HEK293 (cell line): ENCODE results near the gene NR3C1.
A peak's percentile ranks its signal among the peaks of the same experiment; 100 is the strongest.

Experiments used
- CTCF ChIA-PET: fragments of 350-600 bp; formaldehyde crosslinking; extraction: SDS; loops from one replicate; lab custom pipeline; 2021; ENCODE audit warnings: antibody characterized with exemption; lab: Yijun Ruan, JAX
- POLR2A ChIA-PET: fragments of 300-600 bp; formaldehyde crosslinking; extraction: SDS; loops from one replicate; lab custom pipeline; 2020; ENCODE audit warnings: antibody characterized with exemption, inconsistent platforms; lab: Yijun Ruan, JAX
- H3K27ac ChIP-seq: fragments of 200-500 bp; sonication (Bioruptor generic); 2 replicates; pipeline ENCODE4 v1.5.1; 2014; ENCODE audit warnings: low read depth, low read length, control low read depth, inconsistent platforms; ENCODE audit errors: extremely low read depth
- H3K36me3 ChIP-seq, 2 experiments: fragments of 200-500 bp in 1 of 2; sonication (Bioruptor generic) in 1 of 2; 1 replicate in 1 of 2; 2 replicates in 1 of 2; pipeline ENCODE4 v1.5.1; 2014 to 2017; ENCODE audit warnings: inconsistent platforms in 2 of 2, low read length in 2 of 2; ENCODE audit not compliant: control insufficient read depth in 2 of 2, insufficient read depth in 1 of 2
- H3K4me1 ChIP-seq: fragments of 200-500 bp; sonication (Bioruptor generic); 2 replicates; pipeline ENCODE4 v1.5.1; 2014; ENCODE audit warnings: mild to moderate bottlenecking, low read length, inconsistent platforms; ENCODE audit not compliant: control insufficient read depth, insufficient read depth
- H3K4me3 ChIP-seq: 2 replicates; pipeline ENCODE4 v1.5.1; 2011; ENCODE audit warnings: low read depth, mild to moderate bottlenecking, control low read depth, low read length, moderate library complexity
- H3K9me3 ChIP-seq: fragments of 200-500 bp; sonication (Bioruptor generic); 2 replicates; pipeline ENCODE4 v1.5.1; 2014; ENCODE audit warnings: low read depth, low read length, inconsistent platforms; ENCODE audit not compliant: control insufficient read depth, insufficient read depth
- FEZF1 ChIP-seq: fragments of 450-650 bp; formaldehyde crosslinking; IDR thresholded peaks from 2 replicates; pipeline ENCODE4 v1.5.1; 2016; ENCODE audit warnings: missing biosample characterization, missing genetic modification characterization
- KLF10 ChIP-seq: fragments of 450-650 bp; IDR thresholded peaks from 2 replicates; pipeline ENCODE4 v1.5.1; 2018; ENCODE audit warnings: missing biosample characterization, mild to moderate bottlenecking, missing genetic modification characterization
- MYNN ChIP-seq: fragments of 450-650 bp; formaldehyde crosslinking; IDR thresholded peaks from 2 replicates; pipeline ENCODE4 v1.5.1; 2016; ENCODE audit warnings: missing biosample characterization, missing genetic modification characterization, borderline replicate concordance
- PRDM1 ChIP-seq: fragments of 450-650 bp; formaldehyde crosslinking; IDR thresholded peaks from 2 replicates; pipeline ENCODE4; 2016; ENCODE audit warnings: missing biosample characterization, missing genetic modification characterization
- PRDM6 ChIP-seq: fragments of 450-650 bp; formaldehyde crosslinking; IDR thresholded peaks from 2 replicates; pipeline ENCODE4 v1.5.1; 2017; ENCODE audit warnings: missing biosample characterization, missing genetic modification characterization
- ZBTB17 ChIP-seq: fragments of 450-650 bp; formaldehyde crosslinking; IDR thresholded peaks from 2 replicates; pipeline ENCODE4 v1.5.1; 2016; ENCODE audit warnings: missing biosample characterization, missing genetic modification characterization
- ZBTB8A ChIP-seq: fragments of 450-650 bp; formaldehyde crosslinking; IDR thresholded peaks from 2 replicates; pipeline ENCODE4 v1.5.1; 2016; ENCODE audit warnings: missing biosample characterization, missing genetic modification characterization
- ZNF223 ChIP-seq: fragments of 450-650 bp; formaldehyde crosslinking; IDR thresholded peaks from 2 replicates; pipeline ENCODE4 v1.5.1; 2016; ENCODE audit warnings: missing biosample characterization, missing genetic modification characterization
- ZNF24 ChIP-seq: fragments of 450-650 bp; formaldehyde crosslinking; IDR thresholded peaks from 2 replicates; pipeline ENCODE4 v1.5.1; 2016; ENCODE audit warnings: missing biosample characterization, missing genetic modification characterization
- ZNF311 ChIP-seq: fragments of 450-650 bp; formaldehyde crosslinking; IDR thresholded peaks from 2 replicates; pipeline ENCODE4 v1.5.1; 2017; ENCODE audit warnings: missing biosample characterization, missing genetic modification characterization, borderline replicate concordance
- ZNF350 ChIP-seq: fragments of 450-650 bp; formaldehyde crosslinking; IDR thresholded peaks from 2 replicates; pipeline ENCODE4 v1.5.0; 2017; ENCODE audit warnings: missing biosample characterization, mild to moderate bottlenecking, missing genetic modification characterization
- ZNF362 ChIP-seq: fragments of 450-650 bp; formaldehyde crosslinking; IDR thresholded peaks from 2 replicates; pipeline ENCODE4 v1.5.1; 2016; ENCODE audit warnings: missing biosample characterization, missing genetic modification characterization
- ZNF366 ChIP-seq: fragments of 450-650 bp; formaldehyde crosslinking; conservative IDR thresholded peaks from 2 replicates; pipeline ENCODE4 v1.5.1; 2016; ENCODE audit warnings: missing biosample characterization, missing genetic modification characterization
- ZNF37A ChIP-seq: fragments of 450-650 bp; IDR thresholded peaks from 2 replicates; pipeline ENCODE4 v1.5.1; 2018; ENCODE audit warnings: missing biosample characterization, missing genetic modification characterization

Gene NR3C1

GRCh38 chr5:143397302-143398052, 6.0 kb downstream of the NR3C1 start:
- POLR2A ChIA-PET: no interaction called here
- no peaks in the 10 kb centered on the region for H3K9me3 ChIP-seq
- H3K4me3 ChIP-seq: peak overlapping the region; percentile 95
- H3K4me1 ChIP-seq: peaks cover 38% of the 10 kb centered on the region
- peaks cover 0 to 12% of the 10 kb centered on the region in 2 experiments; a peak in 1 of 3 replicates for H3K36me3 ChIP-seq
- CTCF ChIA-PET: interaction anchor here (0.7 to 1.0 kb wide), 2 partner anchors 361 to 684 kb away, joined by 3 read pairs; no protein-coding TSS in a partner anchor
- no peak for TF ChIP-seq KLF10 (tag by site-specific recombination)
- TF ChIP-seq PRDM6 (tag by site-specific recombination): peak; percentile 85
- H3K27ac ChIP-seq: no peak overlapping the region

GRCh38 chr5:143396353-143396940, 7.0 kb downstream of the NR3C1 start:
- ChIA-PET POLR2A (no interaction called here), CTCF (interaction anchor here (0.6 kb wide), 2 partner anchors 375 to 393 kb away, joined by 3 read pairs; no protein-coding TSS in a partner anchor)
- Histone ChIP-seq H3K36me3 (peaks cover 0 to 12% of the 10 kb centered on the region in 2 experiments; a peak in 1 of 3 replicates), H3K4me3 (peak overlapping the region; percentile 95), H3K27ac (no peak overlapping the region), H3K4me1 (peaks cover 38% of the 10 kb centered on the region), H3K9me3 (no peaks in the 10 kb centered on the region)
- TF ChIP-seq MYNN (tag by site-specific recombination) (no peak), ZBTB8A (tag by site-specific recombination) (no peak), ZBTB17 (tag by site-specific recombination) (no peak), ZNF223 (tag by site-specific recombination) (no peak), ZNF24 (tag by site-specific recombination) (peak; percentile 52; the same call in 1 of the 2 replicates), ZNF362 (tag by site-specific recombination) (0 out of 2 replicates have a peak, but pooled peaks have one; percentile 1), PRDM6 (tag by site-specific recombination) (peak; percentile 38), ZNF366 (0 out of 2 replicates have a peak, but pooled peaks have one; percentile 10), ZNF350 (no peak), PRDM1 (tag by site-specific recombination) (peak; percentile 29; the same call in 1 of the 2 replicates)

- peaks cover 0 to 12% of the 10 kb centered on the region in 2 experiments; a peak in 1 of 3 replicates for H3K36me3 ChIP-seq
- POLR2A ChIA-PET: no interaction called here
- no peak overlapping the region for H3K27ac ChIP-seq
- peaks cover 36% of the 10 kb centered on the region for H3K4me1 ChIP-seq
- H3K4me3 ChIP-seq: no peak overlapping the region
- CTCF ChIA-PET: interaction anchor here (0.6 to 1.0 kb wide), 2 partner anchors 392 to 682 kb away, joined by 3 read pairs; no protein-coding TSS in a partner anchor
- no peaks in the 10 kb centered on the region for H3K9me3 ChIP-seq
- TF ChIP-seq ZNF311 (tag by site-specific recombination) (no peak), PRDM6 (tag by site-specific recombination) (peak; percentile 73), ZNF37A (tag by site-specific recombination) (no peak), ZNF362 (tag by site-specific recombination) (peak; percentile 51; the same call in 1 of the 2 replicates), FEZF1 (tag by site-specific recombination) (0 out of 2 replicates have a peak, but pooled peaks have one; percentile 5)
- TF ChIP-seq, all 188 proteins: peak for 3
Measured at GRCh38 chr5:143395638-143396352, 7.7 kb downstream of the NR3C1 start.
